SK-N-SH (cell line): Measurements from ENCODE around the gene LAPTM5. TPM values are rescaled to one million over a fixed set of nuclear protein-coding genes. Genes with fewer than 3 reads are reported as not detected.
A peak's percentile ranks its signal among the peaks of the same experiment; 100 is the strongest.

ENCODE experiments used
- CTCF ChIA-PET: fragments of 300-600, 350-600 bp; formaldehyde crosslinking; extraction: SDS; loops from one replicate; lab custom pipeline; 2021; lab: Yijun Ruan, JAX
- POLR2A ChIA-PET: fragments of 350-600 bp; sonication (Branson Sonifier 250); formaldehyde crosslinking; extraction: SDS; loops from one replicate; lab custom pipeline; 2020; ENCODE audit warnings: antibody characterized with exemption, inconsistent platforms; lab: Yijun Ruan, JAX
- DNase-seq: peaks from one replicate; pipeline ENCODE4 v3.0.0; 2012
- H2AFZ ChIP-seq: fragments of 200-600 bp; sonication (generic); 2 replicates; pipeline ENCODE4 v1.8.1; 2016; ENCODE audit warnings: antibody characterized with exemption, mild to moderate bottlenecking, low read depth
- H3F3A ChIP-seq: fragments of 200-600 bp; sonication (generic); replicated peaks from 2 replicates; pipeline ENCODE3; 2016; ENCODE audit warnings: antibody characterized with exemption, mild to moderate bottlenecking; ENCODE audit not compliant: insufficient read depth
- H3K27ac ChIP-seq, 2 experiments: fragments of 200-500 bp in 1 of 2; fragments of 200-600 bp in 1 of 2; sonication (Bioruptor generic) in 1 of 2; sonication (generic), shearing (Covaris generic) in 1 of 2; 2 replicates each; pipeline versions ENCODE4 v1.5.1 to v1.6.1; 2014 to 2016; ENCODE audit warnings: low read depth in 2 of 2, inconsistent platforms in 1 of 2, low read length in 1 of 2, mild to moderate bottlenecking in 1 of 2, mixed read lengths in 1 of 2
- H3K27me3 ChIP-seq: fragments of 200-600 bp; sonication (generic), shearing (Covaris generic); 2 replicates; pipeline ENCODE4 v1.6.1; 2016; ENCODE audit warnings: mixed run types; ENCODE audit not compliant: insufficient read depth
- H3K36me3 ChIP-seq, 2 experiments: fragments of 200-500 bp in 1 of 2; fragments of 200-600 bp in 1 of 2; sonication (Bioruptor generic) in 1 of 2; sonication (generic) in 1 of 2; replicated peaks in 1 of 2; 2 replicates each; pipeline versions ENCODE3 to v1.5.1; 2014 to 2016; ENCODE audit warnings: low read length in 1 of 2, mild to moderate bottlenecking in 1 of 2; ENCODE audit not compliant: insufficient read depth in 2 of 2, control insufficient read depth in 1 of 2
- H3K4me1 ChIP-seq, 2 experiments: fragments of 200-500 bp in 1 of 2; fragments of 200-600 bp in 1 of 2; sonication (Bioruptor generic) in 1 of 2; sonication (generic), shearing (Covaris generic) in 1 of 2; 2 replicates each; pipeline versions ENCODE4 v1.5.1 to v1.6.1; 2014 to 2016; ENCODE audit warnings: low read depth in 1 of 2, low read length in 1 of 2, mixed run types in 1 of 2; ENCODE audit not compliant: insufficient read depth in 2 of 2, control insufficient read depth in 1 of 2
- H3K4me2 ChIP-seq: fragments of 200-600 bp; sonication (generic), shearing (Covaris generic); 2 replicates; pipeline ENCODE4 v1.6.1; 2017; ENCODE audit warnings: mixed run types
- H3K4me3 ChIP-seq, 2 experiments: fragments of 200-500 bp in 1 of 2; fragments of 200-600 bp in 1 of 2; sonication (Bioruptor generic) in 1 of 2; sonication (generic), shearing (Covaris generic) in 1 of 2; 2 replicates each; pipeline versions ENCODE4 v1.5.1 to v1.8.1; 2014 to 2016; ENCODE audit warnings: low read depth in 2 of 2, inconsistent platforms in 1 of 2, low read length in 1 of 2, mild to moderate bottlenecking in 1 of 2, mixed read lengths in 1 of 2, moderate library complexity in 1 of 2
- H3K79me2 ChIP-seq: fragments of 200-600 bp; sonication (generic); 2 replicates; pipeline ENCODE4 v1.8.1; 2017; ENCODE audit warnings: mild to moderate bottlenecking; ENCODE audit not compliant: insufficient read depth
- H3K9ac ChIP-seq: fragments of 200-600 bp; sonication (generic); 2 replicates; pipeline ENCODE4 v1.6.1; 2017; ENCODE audit warnings: mixed run types
- H3K9me2 ChIP-seq: fragments of 200-600 bp; sonication (generic); 2 replicates; pipeline ENCODE4 v1.6.1; 2017; ENCODE audit warnings: mixed run types
- H3K9me3 ChIP-seq: fragments of 200-600 bp; sonication (generic); 2 replicates; pipeline ENCODE4 v1.6.1; 2017; ENCODE audit warnings: mixed run types, mild to moderate bottlenecking, moderate library complexity
- H4K20me1 ChIP-seq: fragments of 200-600 bp; sonication (generic); 2 replicates; pipeline ENCODE4 v1.6.1; 2017; ENCODE audit warnings: mild to moderate bottlenecking, mixed run types; ENCODE audit not compliant: insufficient read depth
- CHD2 ChIP-seq: fragments of 150-350 bp; IDR thresholded peaks from 2 replicates; pipeline ENCODE4 v1.6.1; 2018; ENCODE audit warnings: low read length; ENCODE audit not compliant: partially characterized antibody
- FOXM1 ChIP-seq: IDR thresholded peaks from 2 replicates; pipeline ENCODE4 v1.4.0; 2012; ENCODE audit warnings: low read depth, mild to moderate bottlenecking
- GATA2 ChIP-seq: sonication (generic); formaldehyde crosslinking; IDR thresholded peaks from 2 replicates; pipeline ENCODE4 v1.5.0; 2020; ENCODE audit warnings: mild to moderate bottlenecking, missing genetic modification reagents
- NRF1 ChIP-seq: IDR thresholded peaks from 2 replicates; pipeline ENCODE4 v1.6.1; 2012; ENCODE audit warnings: low read depth, mild to moderate bottlenecking, low read length
- RCOR1 ChIP-seq: fragments of 150-350 bp; IDR thresholded peaks from 2 replicates; pipeline ENCODE4 v1.6.1; 2017; ENCODE audit warnings: antibody characterized with exemption, low read length
- REST ChIP-seq: IDR thresholded peaks from 2 replicates; pipeline ENCODE4 v1.6.1; 2012; ENCODE audit warnings: mild to moderate bottlenecking, low read depth, low read length, moderate library complexity
- RFX5 ChIP-seq: IDR thresholded peaks from 2 replicates; pipeline ENCODE4 v1.6.1; 2012; ENCODE audit warnings: mild to moderate bottlenecking, improper control_type of control experiment, low read length
- USF2 ChIP-seq: fragments of 150-350 bp; IDR thresholded peaks from 2 replicates; pipeline ENCODE4 v1.6.1; 2017; ENCODE audit warnings: antibody characterized with exemption, low read length, low read depth, borderline replicate concordance
- WGBS: methylation state at CpG from one replicate; pipeline ENCODE4 v1.1.6; 2017; ENCODE audit warnings: low lambda C conversion rate; 5-methylcytosine and 5-hydroxymethylcytosine counted together
- polyA plus RNA-seq, 3 experiments: library from polyadenylated mRNA; depleted of rRNA; stranded (reverse); fragments of >200 nt; gene quantifications; 2 replicates each; pipeline ENCODE4 v1.2.3, GENCODE V29; 2012
- TF ChIP-seq, protein P1 (sequence below): IDR thresholded peaks from 2 replicates; pipeline ENCODE4 v1.4.0; 2012; ENCODE audit warnings: low read depth, borderline replicate concordance
- TF ChIP-seq, protein P2 (sequence below): IDR thresholded peaks from 2 replicates; pipeline ENCODE4 v1.4.0; 2012; ENCODE audit warnings: low read depth

LAPTM5 gene
- polyA plus RNA-seq, 1 of the 3 experiments (the other 2 are of a cell fraction), result 1.1 TPM

DNA sequence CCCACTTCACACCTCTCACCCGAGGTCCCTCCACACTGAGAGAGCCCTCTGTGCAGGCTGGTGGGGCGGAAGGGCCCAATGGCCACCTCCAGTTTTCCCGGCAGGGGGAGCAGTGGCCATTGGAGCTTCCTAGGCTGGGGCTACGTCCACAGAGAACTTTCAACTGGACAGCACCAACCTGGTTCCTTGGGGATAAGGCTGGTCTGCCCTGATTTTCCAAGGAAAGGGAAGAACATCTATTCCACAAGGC, 20.3 kb upstream of the LAPTM5 start:
- POLR2A ChIA-PET, result interaction anchor here (1.8 kb wide), 1 partner anchor 59 kb away, joined by 4 read pairs; no protein-coding TSS in a partner anchor
- H3K27me3 ChIP-seq, result no peaks in the 10 kb centered on the region
- no peak for DNase-seq

More for the DNA sequence above, 20.3 kb upstream of the LAPTM5 start:
- Histone ChIP-seq H3K9me2 (no peaks in the 10 kb centered on the region), H3K36me3 (no peaks in the 10 kb centered on the region), H3K9me3 (no peaks in the 10 kb centered on the region), H2AFZ (no peak overlapping the region), H4K20me1 (no peaks in the 10 kb centered on the region), H3K4me2 (no peak overlapping the region), H3K9ac (no peak overlapping the region), H3K4me1 (peaks cover 0 to 20% of the 10 kb centered on the region in 2 experiments; a peak in 1 of 4 replicates), H3K4me3 (no peak overlapping the region), H3F3A (peaks cover 3% of the 10 kb centered on the region), H3K79me2 (no peaks in the 10 kb centered on the region), H3K27ac (0 out of 4 replicates have a peak overlapping the region, but pooled peaks of 1 of the 2 experiments have one; percentile 24)
- CTCF ChIA-PET, result interaction anchor here (0.7 to 10.9 kb wide), 7 partner anchors 15 to 151 kb away, joined by 3 to 377 read pairs (median 5); partner anchors contain the start of gene MATN1
- TF ChIP-seq, protein P1, sequence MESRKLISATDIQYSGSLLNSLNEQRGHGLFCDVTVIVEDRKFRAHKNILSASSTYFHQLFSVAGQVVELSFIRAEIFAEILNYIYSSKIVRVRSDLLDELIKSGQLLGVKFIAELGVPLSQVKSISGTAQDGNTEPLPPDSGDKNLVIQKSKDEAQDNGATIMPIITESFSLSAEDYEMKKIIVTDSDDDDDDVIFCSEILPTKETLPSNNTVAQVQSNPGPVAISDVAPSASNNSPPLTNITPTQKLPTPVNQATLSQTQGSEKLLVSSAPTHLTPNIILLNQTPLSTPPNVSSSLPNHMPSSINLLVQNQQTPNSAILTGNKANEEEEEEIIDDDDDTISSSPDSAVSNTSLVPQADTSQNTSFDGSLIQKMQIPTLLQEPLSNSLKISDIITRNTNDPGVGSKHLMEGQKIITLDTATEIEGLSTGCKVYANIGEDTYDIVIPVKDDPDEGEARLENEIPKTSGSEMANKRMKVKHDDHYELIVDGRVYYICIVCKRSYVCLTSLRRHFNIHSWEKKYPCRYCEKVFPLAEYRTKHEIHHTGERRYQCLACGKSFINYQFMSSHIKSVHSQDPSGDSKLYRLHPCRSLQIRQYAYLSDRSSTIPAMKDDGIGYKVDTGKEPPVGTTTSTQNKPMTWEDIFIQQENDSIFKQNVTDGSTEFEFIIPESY, result no peak
- TF ChIP-seq CHD2, result no peak
- TF ChIP-seq RFX5, result no peak
- no peak for TF ChIP-seq GATA2
- TF ChIP-seq USF2, result no peak
- no peak for TF ChIP-seq FOXM1
- TF ChIP-seq NRF1, result no peak
- no peak for TF ChIP-seq REST
- TF ChIP-seq, protein P2, sequence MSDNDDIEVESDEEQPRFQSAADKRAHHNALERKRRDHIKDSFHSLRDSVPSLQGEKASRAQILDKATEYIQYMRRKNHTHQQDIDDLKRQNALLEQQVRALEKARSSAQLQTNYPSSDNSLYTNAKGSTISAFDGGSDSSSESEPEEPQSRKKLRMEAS, result no peak
- TF ChIP-seq RCOR1, result no peak
- WGBS, result no CpG with 5 or more reads among the region's 4 CpGs
